SU-DHL-6 (cell line): ENCODE results near the gene SLC6A17.

Experiments
- H2AFZ ChIP-seq: fragments of 200-600 bp; sonication (generic); 2 replicates; pipeline ENCODE4 v1.6.1; 2014; ENCODE audit warnings: low read depth, mild to moderate bottlenecking, moderate library complexity, mixed read lengths, antibody characterized with exemption, low read length; ENCODE audit not compliant: severe bottlenecking
- H3F3A ChIP-seq: fragments of 200-600 bp; shearing (Covaris generic); 2 replicates; pipeline ENCODE4 v1.6.0; 2016; ENCODE audit warnings: antibody characterized with exemption, mild to moderate bottlenecking; ENCODE audit not compliant: insufficient read depth
- H3K27ac ChIP-seq: fragments of 200-600 bp; sonication (generic); 2 replicates; pipeline ENCODE4 v1.5.1; 2016; ENCODE audit warnings: low read depth, mild to moderate bottlenecking, low read length, moderate library complexity, mixed read lengths
- H3K27me3 ChIP-seq: fragments of 200-600 bp; sonication (generic), shearing (Covaris generic); 2 replicates; pipeline ENCODE4 v1.6.0; 2014; ENCODE audit warnings: mild to moderate bottlenecking, low read length
- H3K36me3 ChIP-seq: fragments of 200-600 bp; sonication (generic); 2 replicates; pipeline ENCODE4 v1.6.1; 2014; ENCODE audit warnings: mild to moderate bottlenecking, low read length, mixed read lengths
- H3K4me2 ChIP-seq: fragments of 300-600, 200-600 bp; shearing (Covaris generic), sonication (generic); 2 replicates; pipeline ENCODE4 v1.6.0; 2014; ENCODE audit warnings: low read length, low read depth, mild to moderate bottlenecking; ENCODE audit not compliant: poor library complexity, severe bottlenecking
- H3K4me3 ChIP-seq: fragments of 200-600 bp; sonication (generic); 2 replicates; pipeline ENCODE4 v1.5.1; 2014; ENCODE audit warnings: antibody characterized with exemption, low read length, mild to moderate bottlenecking, mixed read lengths; ENCODE audit not compliant: insufficient read depth, poor library complexity, severe bottlenecking
- H3K79me2 ChIP-seq: fragments of 200-600 bp; sonication (generic); 2 replicates; pipeline ENCODE4 v1.6.1; 2014; ENCODE audit warnings: mild to moderate bottlenecking, low read length, moderate library complexity; ENCODE audit not compliant: insufficient read depth
- H3K9ac ChIP-seq: fragments of 200-600 bp; sonication (generic); 2 replicates; pipeline ENCODE4 v1.7.0; 2014; ENCODE audit warnings: mild to moderate bottlenecking, low read length
- H3K9me2 ChIP-seq: fragments of 200-600 bp; sonication (generic); replicated peaks from 2 replicates; pipeline ENCODE4 v1.6.1; 2014; ENCODE audit warnings: low read length; ENCODE audit not compliant: insufficient read depth
- H3K9me3 ChIP-seq: fragments of 200-600 bp; sonication (generic); 2 replicates; pipeline ENCODE4 v1.6.1; 2014; ENCODE audit warnings: low read length, mixed read lengths; ENCODE audit not compliant: insufficient read depth
- H4K20me1 ChIP-seq: fragments of 200-600 bp; sonication (generic); 2 replicates; pipeline ENCODE4 v1.6.1; 2014; ENCODE audit warnings: low read depth, mild to moderate bottlenecking, antibody characterized with exemption, low read length, moderate library complexity, mixed read lengths
- CTCF ChIP-seq: fragments of 200-600 bp; sonication (generic); IDR thresholded peaks from one replicate; pipeline ENCODE4 v1.5.1; 2017; ENCODE audit warnings: antibody characterized with exemption, mild to moderate bottlenecking, low read length, moderate library complexity; ENCODE audit not compliant: insufficient read depth, poor library complexity, severe bottlenecking
- EZH2phosphoT487 ChIP-seq: fragments of 200-600 bp; sonication (generic), shearing (Covaris generic); conservative IDR thresholded peaks from 2 replicates; pipeline ENCODE4 v1.6.1; 2018; ENCODE audit warnings: mild to moderate bottlenecking, antibody characterized with exemption, low read length, moderate library complexity, mixed read lengths

The SLC6A17 gene

GRCh38 chr1:110144366-110144765, 5.9 kb upstream of the SLC6A17 start:
- Histone ChIP-seq H3K27me3 (0 out of 2 replicates have a peak, but pooled peaks cover 3% of the 10 kb centered on the region), H2AFZ (no peak overlapping the region), H3K27ac (no peak overlapping the region), H3K9me3 (no peaks in the 10 kb centered on the region), H3K4me3 (no peak overlapping the region), H3F3A (no peaks in the 10 kb centered on the region), H3K79me2 (no peaks in the 10 kb centered on the region), H4K20me1 (no peaks in the 10 kb centered on the region), H3K9me2 (no peaks in the 10 kb centered on the region), H3K9ac (no peak overlapping the region), H3K4me2 (no peak overlapping the region), H3K36me3 (no peaks in the 10 kb centered on the region)
- TF ChIP-seq EZH2phosphoT487: no peak
- TF ChIP-seq CTCF: no peak

GRCh38 chr1:110148961-110149360, 1.3 kb upstream of the SLC6A17 start:
- no peaks in the 10 kb centered on the region for H3K9me3 ChIP-seq
- H3K27ac ChIP-seq: no peak overlapping the region
- no peak overlapping the region for H2AFZ ChIP-seq
- no peaks in the 10 kb centered on the region for H3K9me2 ChIP-seq
- H3K4me2 ChIP-seq: no peak overlapping the region
- no peaks in the 10 kb centered on the region for H3K79me2 ChIP-seq
- H3K27me3 ChIP-seq: 0 out of 2 replicates have a peak, but pooled peaks cover 3% of the 10 kb centered on the region
- no peak overlapping the region for H3K4me3 ChIP-seq
- no peak overlapping the region for H3K9ac ChIP-seq
- no peaks in the 10 kb centered on the region for H3K36me3 ChIP-seq
- TF ChIP-seq CTCF (peak; percentile 34), EZH2phosphoT487 (no peak)
- no peaks in the 10 kb centered on the region for H3F3A ChIP-seq
- no peaks in the 10 kb centered on the region for H4K20me1 ChIP-seq

GRCh38 chr1:110151175-110151669, 928 bp downstream of the SLC6A17 start:
- Histone ChIP-seq H3K4me2 (no peak overlapping the region), H3K36me3 (no peaks in the 10 kb centered on the region), H3F3A (no peaks in the 10 kb centered on the region), H3K79me2 (no peaks in the 10 kb centered on the region), H3K9me3 (no peaks in the 10 kb centered on the region), H3K27ac (no peak overlapping the region), H3K27me3 (0 out of 2 replicates have a peak, but pooled peaks cover 3% of the 10 kb centered on the region), H3K4me3 (no peak overlapping the region), H2AFZ (no peak overlapping the region), H4K20me1 (no peaks in the 10 kb centered on the region), H3K9ac (no peak overlapping the region), H3K9me2 (no peaks in the 10 kb centered on the region)
- TF ChIP-seq CTCF (no peak), EZH2phosphoT487 (no peak)
